ENCODE data around the gene MDM4. TPM values are rescaled to one million over a fixed set of nuclear protein-coding genes. Genes with fewer than 3 reads are reported as not detected.

MDM4 gene
- total RNA-seq, 1 experiment from 2014 or later, result 49.6 TPM

DNA sequence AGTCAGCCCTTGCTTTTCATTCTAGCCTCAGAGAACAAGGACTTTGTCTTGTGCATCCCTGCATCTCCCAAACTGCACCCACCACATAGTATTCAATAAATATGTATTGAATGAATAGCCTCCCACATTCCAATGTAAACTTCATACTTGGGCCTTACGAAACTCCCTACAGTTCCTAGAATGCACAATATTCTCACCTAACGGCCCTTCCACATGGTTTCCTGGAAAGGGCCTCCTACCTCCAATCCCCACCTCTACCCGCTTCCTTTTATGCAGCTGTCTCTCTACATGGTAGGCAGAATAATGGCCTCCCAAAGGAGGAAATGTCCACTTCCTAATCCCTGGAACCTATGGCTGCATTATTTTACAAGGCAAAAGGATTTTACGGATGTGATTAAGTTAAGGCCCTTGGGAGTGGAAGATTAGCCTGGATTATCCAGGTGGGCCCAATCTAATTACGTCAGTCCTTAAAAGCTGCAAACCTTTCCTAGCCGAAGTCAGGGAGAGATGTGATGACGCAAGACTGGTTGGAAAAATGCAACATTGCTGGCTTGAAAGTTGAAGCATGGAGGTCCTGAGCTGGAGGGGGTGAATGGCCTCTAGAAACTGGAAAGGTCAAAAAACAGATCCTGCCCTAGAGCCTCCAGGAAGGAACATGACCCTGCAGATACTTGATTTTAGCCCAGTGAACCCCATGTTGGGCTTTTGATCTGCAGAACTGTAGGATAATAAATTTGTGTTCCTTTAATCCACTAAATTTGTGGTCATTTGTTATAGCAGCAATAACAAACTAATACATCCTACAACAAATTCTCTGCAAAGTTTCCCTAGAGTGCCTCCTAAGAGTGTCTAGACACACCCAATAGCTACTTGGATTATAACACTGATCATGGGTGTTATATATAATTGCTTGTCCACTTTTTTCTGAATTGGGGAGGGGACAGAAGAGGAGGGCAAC, 16.4 kb upstream of the MDM4 start:
- H3K4me3 Mint-ChIP-seq, result no peak overlapping the region
- Histone ChIP-seq H3K4me1 (ENCODE audit: insufficient read depth, low read length) (0 out of 2 replicates have a peak, but pooled peaks cover 2% of the 10 kb centered on the region), H2BK12ac (ENCODE audit: insufficient read length, low read depth, low read length) (no peak overlapping the region), H3K9me3 (ENCODE audit: control insufficient read depth, low read depth, low read length) (no peaks in the 10 kb centered on the region), H4K20me1 (ENCODE audit: control insufficient read depth, insufficient read depth, insufficient read length) (no peaks in the 10 kb centered on the region), H3K79me1 (ENCODE audit: insufficient read depth, low read depth, low read length, poor library complexity, severe bottlenecking) (no peaks in the 10 kb centered on the region), H2BK120ac (ENCODE audit: low read depth, low read length, poor library complexity, severe bottlenecking) (no peak overlapping the region), H3K23ac (ENCODE audit: insufficient read length, low read depth, low read length) (no peak overlapping the region), H2AFZ (ENCODE audit: low read length) (no peak overlapping the region), H3T11ph (ENCODE audit: low read length) (no peak overlapping the region), H4K91ac (ENCODE audit: insufficient read length, low read depth, low read length) (no peak overlapping the region), H4K5ac (ENCODE audit: insufficient read length, low read depth, low read length) (no peak overlapping the region), H4K8ac (replicated peaks; ENCODE audit: insufficient read length, low read depth, low read length) (no peak overlapping the region), H2BK15ac (ENCODE audit: low read depth, low read length) (no peak overlapping the region), H3K18ac (ENCODE audit: insufficient read length, low read depth, low read length) (no peak overlapping the region), H2BK5ac (ENCODE audit: insufficient read length, low read length) (no peak overlapping the region), H3K79me2 (ENCODE audit: insufficient read depth, low read length) (no peaks in the 10 kb centered on the region), H3K27ac (ENCODE audit: insufficient read length, low read depth, low read length) (no peak overlapping the region), H2BK20ac (ENCODE audit: low read depth, low read length, poor library complexity, severe bottlenecking) (no peak overlapping the region), H3K9ac (ENCODE audit: extremely low read depth, insufficient read length, low read length) (no peak overlapping the region), H3K56ac (ENCODE audit: insufficient read length, low read depth, low read length) (no peak overlapping the region), H2AK5ac (ENCODE audit: insufficient read length, low read length) (no peak overlapping the region), H3K23me2 (ENCODE audit: insufficient read length, low read depth, low read length, poor library complexity, severe bottlenecking) (peaks cover 6% of the 10 kb centered on the region), H3K27me3 (ENCODE audit: insufficient read depth, low read length) (no peaks in the 10 kb centered on the region), H3K14ac (ENCODE audit: insufficient read depth, low read length) (no peak overlapping the region), H3K4me2 (ENCODE audit: insufficient read depth, insufficient read length, low read length) (no peak overlapping the region), H3K4ac (ENCODE audit: low read depth, low read length) (no peak overlapping the region)
- H3K4me1 Mint-ChIP-seq, result peaks cover 16% of the 10 kb centered on the region in 2 experiments
- TF ChIP-seq, protein P1, sequence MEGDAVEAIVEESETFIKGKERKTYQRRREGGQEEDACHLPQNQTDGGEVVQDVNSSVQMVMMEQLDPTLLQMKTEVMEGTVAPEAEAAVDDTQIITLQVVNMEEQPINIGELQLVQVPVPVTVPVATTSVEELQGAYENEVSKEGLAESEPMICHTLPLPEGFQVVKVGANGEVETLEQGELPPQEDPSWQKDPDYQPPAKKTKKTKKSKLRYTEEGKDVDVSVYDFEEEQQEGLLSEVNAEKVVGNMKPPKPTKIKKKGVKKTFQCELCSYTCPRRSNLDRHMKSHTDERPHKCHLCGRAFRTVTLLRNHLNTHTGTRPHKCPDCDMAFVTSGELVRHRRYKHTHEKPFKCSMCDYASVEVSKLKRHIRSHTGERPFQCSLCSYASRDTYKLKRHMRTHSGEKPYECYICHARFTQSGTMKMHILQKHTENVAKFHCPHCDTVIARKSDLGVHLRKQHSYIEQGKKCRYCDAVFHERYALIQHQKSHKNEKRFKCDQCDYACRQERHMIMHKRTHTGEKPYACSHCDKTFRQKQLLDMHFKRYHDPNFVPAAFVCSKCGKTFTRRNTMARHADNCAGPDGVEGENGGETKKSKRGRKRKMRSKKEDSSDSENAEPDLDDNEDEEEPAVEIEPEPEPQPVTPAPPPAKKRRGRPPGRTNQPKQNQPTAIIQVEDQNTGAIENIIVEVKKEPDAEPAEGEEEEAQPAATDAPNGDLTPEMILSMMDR (conservative IDR thresholded peaks at IDR 0.05), result no peak
- H3K9me3 Mint-ChIP-seq, result no peaks in the 10 kb centered on the region
- no peak overlapping the region for H3K27ac Mint-ChIP-seq
- no CpG with 5 or more reads among the region's 7 CpGs for WGBS (ENCODE audit: extremely low coverage, insufficient read length, low lambda C conversion rate)
- peaks cover 21% of the 10 kb centered on the region for H3K27me3 Mint-ChIP-seq (ENCODE audit: low read depth)
- no peaks in the 10 kb centered on the region for H3K36me3 Mint-ChIP-seq (ENCODE audit: insufficient read depth in 1 of 3, low read depth in 3 of 3)
- no peak for DNase-seq

Measured in H9 (cell line).